HepG2 (cell line): ENCODE measurements around the gene SPAG5. TPM values are rescaled to one million over a fixed set of nuclear protein-coding genes. Genes with fewer than 3 reads are reported as not detected.

Experiments used
- ARID2 ChIP-seq: sonication (generic); formaldehyde crosslinking; IDR thresholded peaks from 2 replicates; pipeline ENCODE4 v1.8.1; 2022; ENCODE audit warnings: mild to moderate bottlenecking, missing genetic modification reagents, borderline replicate concordance
- FOXA3 ChIP-seq: IDR thresholded peaks from 2 replicates; pipeline ENCODE4 v1.6.1; 2016; ENCODE audit warnings: missing genetic modification reagents, missing compliant biosample characterization
- FOXJ3 ChIP-seq: sonication (generic); formaldehyde crosslinking; IDR thresholded peaks from 2 replicates; pipeline ENCODE4 v1.4.0; 2020; ENCODE audit warnings: missing genetic modification reagents, mild to moderate bottlenecking, borderline replicate concordance
- GABPB1 ChIP-seq: IDR thresholded peaks from 2 replicates; pipeline ENCODE4 v1.6.1; 2016; ENCODE audit warnings: mild to moderate bottlenecking, missing genetic modification reagents, moderate library complexity, missing compliant biosample characterization
- HMG20A ChIP-seq: IDR thresholded peaks from 2 replicates; pipeline ENCODE4 v1.6.1; 2016; ENCODE audit warnings: borderline replicate concordance
- HMGXB4 ChIP-seq, 2 experiments: sonication (generic) in 1 of 2; formaldehyde crosslinking in 1 of 2; IDR thresholded peaks; 2 replicates each; pipeline versions ENCODE4 v1.4.0 to v1.6.1; 2018 to 2020; ENCODE audit warnings: missing genetic modification reagents in 2 of 2, borderline replicate concordance in 1 of 2, low read depth in 1 of 2, mild to moderate bottlenecking in 1 of 2, missing biosample characterization in 1 of 2
- HNRNPL ChIP-seq: fragments of 200-400 bp; formaldehyde crosslinking; IDR thresholded peaks from 2 replicates; pipeline ENCODE4 v1.6.1; 2017; ENCODE audit warnings: mild to moderate bottlenecking, low read depth, low read length
- MTA1 ChIP-seq: sonication (generic); formaldehyde crosslinking; IDR thresholded peaks from 2 replicates; pipeline ENCODE4 v1.4.0; 2020; ENCODE audit warnings: missing genetic modification reagents, mild to moderate bottlenecking, borderline replicate concordance
- NFYC ChIP-seq: IDR thresholded peaks from 2 replicates; pipeline ENCODE4 v1.6.1; 2016; ENCODE audit warnings: missing genetic modification reagents, missing compliant biosample characterization
- SMARCC2 ChIP-seq: fragments of 450-650 bp; IDR thresholded peaks from 2 replicates; pipeline ENCODE4 v1.6.1; 2017; ENCODE audit warnings: antibody characterized with exemption, mild to moderate bottlenecking
- TCF7 ChIP-seq: sonication (generic); IDR thresholded peaks from 2 replicates; pipeline ENCODE4 v1.6.1; 2016; ENCODE audit warnings: antibody characterized with exemption, low read depth
- TFDP1 ChIP-seq: IDR thresholded peaks from 2 replicates; pipeline ENCODE4 v1.6.1; 2016; ENCODE audit warnings: missing compliant biosample characterization, missing genetic modification reagents, borderline replicate concordance
- ZFP1 ChIP-seq: IDR thresholded peaks from 2 replicates; pipeline ENCODE4 v1.6.1; 2016
- ZNF143 ChIP-seq: sonication (generic); formaldehyde crosslinking; IDR thresholded peaks from 2 replicates; pipeline ENCODE4 v1.4.0; 2020; ENCODE audit warnings: missing genetic modification reagents
- ZNF326 ChIP-seq: sonication (generic); formaldehyde crosslinking; IDR thresholded peaks from 2 replicates; pipeline ENCODE4 v1.4.0; 2020; ENCODE audit warnings: missing genetic modification reagents, borderline replicate concordance
- ZNF496 ChIP-seq: sonication (generic); formaldehyde crosslinking; IDR thresholded peaks from 2 replicates; pipeline ENCODE4 v1.8.1; 2023; ENCODE audit warnings: mild to moderate bottlenecking, moderate library complexity, missing genetic modification reagents; ENCODE audit not compliant: insufficient replicate concordance
- ZNF549 ChIP-seq: sonication (generic); formaldehyde crosslinking; IDR thresholded peaks from 2 replicates; pipeline ENCODE4 v1.5.0; 2020; ENCODE audit warnings: missing genetic modification reagents
- ZNF652 ChIP-seq: IDR thresholded peaks from 2 replicates; pipeline ENCODE4 v1.6.1; 2016; ENCODE audit warnings: low read depth, borderline replicate concordance
- ZNF749 ChIP-seq: sonication (generic); formaldehyde crosslinking; IDR thresholded peaks from 2 replicates; pipeline ENCODE4 v1.8.0; 2022; ENCODE audit warnings: mild to moderate bottlenecking, missing genetic modification reagents, moderate library complexity, borderline replicate concordance
- ZNF770 ChIP-seq: sonication (generic); formaldehyde crosslinking; IDR thresholded peaks from 2 replicates; pipeline ENCODE4 v1.5.0; 2020; ENCODE audit warnings: mild to moderate bottlenecking, missing genetic modification reagents
- ZNF839 ChIP-seq: sonication (generic); formaldehyde crosslinking; IDR thresholded peaks from 2 replicates; pipeline ENCODE4 v1.4.0; 2020; ENCODE audit warnings: missing genetic modification reagents, mild to moderate bottlenecking, borderline replicate concordance
- ZUFSP ChIP-seq: sonication (generic); formaldehyde crosslinking; IDR thresholded peaks from 2 replicates; pipeline ENCODE4 v1.9.0; 2021; ENCODE audit warnings: missing genetic modification reagents, mild to moderate bottlenecking, borderline replicate concordance
- polyA plus RNA-seq, 8 experiments: library from polyadenylated mRNA; depleted of rRNA in 3 of 8; stranded (reverse) in 7 of 8; unstranded in 1 of 8; fragments of >200 nt; fragmentation: Illumina TruSeq in 4 of 8; extraction: Trizol in 4 of 8; gene quantifications; 2 replicates each; pipeline versions ENCODE4 v1.2.1 to v1.2.3, GENCODE V29; 2011 to 2016; ENCODE audit warnings: low read depth in 4 of 8, missing spikeins in 1 of 8, mixed read lengths in 1 of 8; ENCODE audit not compliant: insufficient read depth in 1 of 8
- total RNA-seq, 5 experiments: library from RNA; depleted of rRNA; stranded (reverse); fragments of >200 nt; fragmentation: Illumina TruSeq; extraction: Trizol; gene quantifications; 2 replicates each; pipeline ENCODE4 v1.2.3, GENCODE V29; 2016; ENCODE audit warnings: low read depth in 1 of 5

SPAG5 gene
- total and polyA plus RNA-seq, 2 of the 13 experiments (the other 11 are each of a cell fraction or from before 2014, with no cell fraction given), result 41.4 to 98.0 TPM

- TF ChIP-seq ZNF496 (CRISPR knock-in tag) (no peak), NFYC (CRISPR knock-in tag) (peak; percentile 87), ZUFSP (CRISPR knock-in tag) (no peak), ZNF549 (CRISPR knock-in tag) (no peak), HNRNPL (no peak), ZNF839 (CRISPR knock-in tag) (no peak), ZNF770 (CRISPR knock-in tag) (no peak), TCF7 (no peak), ZNF749 (CRISPR knock-in tag) (peak; percentile 42; the same call in 1 of the 2 replicates), HMGXB4 (CRISPR knock-in tag; IDR thresholded peaks at IDR 0.05; ENCODE audit: borderline replicate concordance in 1 of 2, low read depth in 1 of 2) (no peak; a peak in 1 of 4 replicates), ZNF652 (CRISPR knock-in tag) (no peak), MTA1 (CRISPR knock-in tag) (no peak), ZNF143 (CRISPR knock-in tag) (no peak), HMG20A (CRISPR knock-in tag) (no peak), ZNF326 (CRISPR knock-in tag) (no peak), GABPB1 (CRISPR knock-in tag) (peak; percentile 74; the same call in 1 of the 2 replicates), SMARCC2 (no peak), FOXJ3 (CRISPR knock-in tag) (no peak), FOXA3 (CRISPR knock-in tag) (no peak), ARID2 (CRISPR knock-in tag) (no peak), TFDP1 (CRISPR knock-in tag) (peak; percentile 98), ZFP1 (CRISPR knock-in tag) (no peak)
Measured at GRCh38 chr17:28598799-28599310, at the start of gene SPAG5 (continued).
